Coronary artery (tissue), 2 donors: ENCODE results near the gene HPSE2.
A peak's percentile ranks its signal among the peaks of the same experiment; 100 is the strongest.

Experiments used
- DNase-seq: peaks from one replicate; pipeline ENCODE4 v3.0.0-alpha.2; 2017; ENCODE audit warnings: low spot score
- H3K27ac ChIP-seq, 2 donors: fragments of 200-600 bp; sonication (generic); one replicate each; pipeline ENCODE4 v1.5.1; 2016 to 2019
- H3K4me3 ChIP-seq: fragments of 200-600 bp; sonication (generic); 2 replicates; pipeline ENCODE4 v1.5.1; 2016; ENCODE audit warnings: mild to moderate bottlenecking, moderate library complexity
- TF ChIP-seq, protein P1 (sequence below): fragments of 200-600 bp; sonication (generic); IDR thresholded peaks from one replicate; pipeline ENCODE4 v1.5.1; 2019; ENCODE audit warnings: antibody characterized with exemption

Gene HPSE2

DNA sequence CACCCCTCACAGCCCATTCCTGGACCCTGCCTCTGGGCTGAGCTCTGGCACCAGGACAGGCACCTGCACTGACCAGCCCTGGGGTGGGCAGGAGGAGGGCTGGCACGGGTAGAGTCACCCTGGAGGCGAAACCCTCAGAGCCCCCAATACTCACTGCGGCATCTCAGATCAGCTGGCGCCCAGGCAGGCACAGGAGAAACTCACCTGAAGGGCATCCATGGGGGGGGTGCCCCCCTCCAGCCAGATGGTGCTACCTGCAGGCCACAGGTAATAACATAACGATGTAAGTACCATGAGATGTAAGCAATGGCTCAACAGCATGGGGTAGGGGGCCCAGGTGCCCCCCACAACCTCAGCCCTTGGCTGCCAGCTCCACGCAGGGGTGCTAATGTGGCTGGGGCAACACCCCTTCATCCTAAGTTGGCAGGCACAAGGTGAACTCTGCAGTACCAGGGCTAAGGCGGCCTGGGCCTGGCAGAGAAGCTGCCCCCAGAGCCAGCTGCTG, 808.6 kb downstream of the HPSE2 start:
- Histone ChIP-seq H3K4me3 (no peak overlapping the region), H3K27ac (no peak overlapping the region)
- peak; percentile 60 for DNase-seq
- TF ChIP-seq, protein P1, sequence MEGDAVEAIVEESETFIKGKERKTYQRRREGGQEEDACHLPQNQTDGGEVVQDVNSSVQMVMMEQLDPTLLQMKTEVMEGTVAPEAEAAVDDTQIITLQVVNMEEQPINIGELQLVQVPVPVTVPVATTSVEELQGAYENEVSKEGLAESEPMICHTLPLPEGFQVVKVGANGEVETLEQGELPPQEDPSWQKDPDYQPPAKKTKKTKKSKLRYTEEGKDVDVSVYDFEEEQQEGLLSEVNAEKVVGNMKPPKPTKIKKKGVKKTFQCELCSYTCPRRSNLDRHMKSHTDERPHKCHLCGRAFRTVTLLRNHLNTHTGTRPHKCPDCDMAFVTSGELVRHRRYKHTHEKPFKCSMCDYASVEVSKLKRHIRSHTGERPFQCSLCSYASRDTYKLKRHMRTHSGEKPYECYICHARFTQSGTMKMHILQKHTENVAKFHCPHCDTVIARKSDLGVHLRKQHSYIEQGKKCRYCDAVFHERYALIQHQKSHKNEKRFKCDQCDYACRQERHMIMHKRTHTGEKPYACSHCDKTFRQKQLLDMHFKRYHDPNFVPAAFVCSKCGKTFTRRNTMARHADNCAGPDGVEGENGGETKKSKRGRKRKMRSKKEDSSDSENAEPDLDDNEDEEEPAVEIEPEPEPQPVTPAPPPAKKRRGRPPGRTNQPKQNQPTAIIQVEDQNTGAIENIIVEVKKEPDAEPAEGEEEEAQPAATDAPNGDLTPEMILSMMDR, result no peak

DNA sequence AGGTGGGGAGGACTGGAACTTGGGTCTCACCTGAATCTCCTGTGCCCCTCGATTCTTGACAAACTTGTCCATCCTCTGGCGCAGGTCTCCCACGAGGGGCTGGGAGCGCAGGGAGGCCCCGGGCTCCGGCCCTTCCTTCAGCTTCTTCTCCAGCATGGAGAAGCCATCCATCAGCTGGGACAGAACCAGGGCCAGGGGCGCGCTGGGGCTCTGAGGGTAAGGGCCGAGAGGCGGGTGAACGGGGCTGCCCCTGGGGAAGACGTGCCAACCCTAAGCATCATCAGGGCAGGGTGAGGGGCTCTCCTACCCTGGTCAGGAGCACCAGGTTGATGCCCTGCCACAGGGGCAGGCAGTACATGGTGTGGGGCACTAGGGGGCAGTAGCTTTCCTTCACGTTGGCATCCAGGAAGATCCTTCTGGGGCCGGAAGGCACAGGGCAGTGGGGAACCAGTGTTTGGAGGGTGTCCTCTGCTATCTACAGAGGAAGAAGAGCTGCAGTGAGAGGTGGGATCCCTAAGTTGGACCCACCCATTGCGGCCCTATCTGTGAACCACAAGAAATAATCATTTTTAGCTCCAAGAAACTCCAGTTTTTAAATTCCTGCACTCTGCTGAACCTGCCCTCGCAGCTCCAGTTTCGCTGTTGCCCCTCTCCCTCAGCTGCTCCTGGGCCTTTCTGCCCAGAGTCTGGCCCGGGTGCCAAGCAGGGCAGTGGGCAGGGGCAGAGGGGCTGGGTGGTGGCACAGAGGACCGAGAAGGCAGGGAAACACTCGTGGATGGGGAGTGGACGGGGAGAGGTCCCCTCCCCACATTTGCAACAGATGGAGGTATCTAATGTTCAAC, 809.9 kb downstream of the HPSE2 start:
- peak; percentile 65 for DNase-seq
- TF ChIP-seq, protein P1, result peak; percentile 38
- Histone ChIP-seq H3K4me3 (no peak overlapping the region), H3K27ac (no peak overlapping the region)

GRCh38 chr10:98424295-98425254, 811.1 kb downstream of the HPSE2 start:
- TF ChIP-seq, protein P1, result no peak
- DNase-seq, result peak; percentile 64
- Histone ChIP-seq H3K27ac (no peak overlapping the region), H3K4me3 (no peak overlapping the region)

- H3K27ac ChIP-seq, result no peak overlapping the region
- peak; percentile 70 for DNase-seq
- TF ChIP-seq, protein P1, result no peak
- no peak overlapping the region for H3K4me3 ChIP-seq
Measured at GRCh38 chr10:98423691-98424120, 811.9 kb downstream of the HPSE2 start.

- TF ChIP-seq, protein P1, result no peak
- peak; percentile 64 for DNase-seq
- Histone ChIP-seq H3K4me3 (no peak overlapping the region), H3K27ac (no peak overlapping the region)
Measured at GRCh38 chr10:98422182-98422581, 813.5 kb downstream of the HPSE2 start.

- Histone ChIP-seq H3K4me3 (no peak overlapping the region), H3K27ac (no peak overlapping the region)
- peak; percentile 24 for DNase-seq
- TF ChIP-seq, protein P1, result no peak
Measured at GRCh38 chr10:98420786-98421185, 814.9 kb downstream of the HPSE2 start.
